Liver (tissue), 9 donors: ENCODE results near the gene CCDC51. TPM values are rescaled to one million over a fixed set of nuclear protein-coding genes. Genes with fewer than 3 reads are reported as not detected.

Experiments
- DNase-seq: peaks from one replicate; pipeline ENCODE4 v3.0.0-alpha.2; 2017; ENCODE audit warnings: low spot score
- H3K27ac ChIP-seq, 2 donors: one replicate each; pipeline ENCODE4 v1.7.0; 2013; ENCODE audit warnings: inconsistent platforms in 2 of 2, low read length in 2 of 2, control low read depth in 1 of 2, low read depth in 1 of 2, mild to moderate bottlenecking in 1 of 2
- H3K27me3 ChIP-seq, 4 donors: one replicate each; pipeline versions ENCODE4 v1.6.1 to v1.7.0; 2013; ENCODE audit warnings: low read length in 3 of 4, inconsistent platforms in 1 of 4, mild to moderate bottlenecking in 1 of 4, moderate library complexity in 1 of 4; ENCODE audit not compliant: control insufficient read depth in 4 of 4, insufficient read depth in 4 of 4
- H3K36me3 ChIP-seq, 4 donors: one replicate each; pipeline versions ENCODE4 v1.6.1 to v1.7.0; 2013; ENCODE audit warnings: low read length in 3 of 4, mild to moderate bottlenecking in 3 of 4, low read depth in 1 of 4, moderate library complexity in 1 of 4; ENCODE audit not compliant: control insufficient read depth in 4 of 4, insufficient read depth in 3 of 4
- H3K4me1 ChIP-seq, 4 donors: one replicate each; pipeline versions ENCODE4 v1.6.1 to v1.7.0; 2013; ENCODE audit warnings: low read length in 3 of 4, mild to moderate bottlenecking in 3 of 4, moderate library complexity in 1 of 4; ENCODE audit not compliant: control insufficient read depth in 4 of 4, insufficient read depth in 4 of 4
- H3K4me3 ChIP-seq, 3 donors: one replicate each; pipeline versions ENCODE4 v1.6.1 to v1.7.0; 2013; ENCODE audit warnings: low read length in 3 of 3, control low read depth in 1 of 3, low read depth in 1 of 3, mild to moderate bottlenecking in 1 of 3
- H3K9ac ChIP-seq, 2 donors: one replicate each; pipeline ENCODE4 v1.7.0; 2013; ENCODE audit warnings: low read length in 2 of 2, mild to moderate bottlenecking in 2 of 2, moderate library complexity in 2 of 2, control low read depth in 1 of 2, low read depth in 1 of 2
- H3K9me3 ChIP-seq, 4 donors: one replicate each; pipeline versions ENCODE4 v1.6.1 to v1.7.0; 2013; ENCODE audit warnings: low read length in 3 of 4; ENCODE audit not compliant: control insufficient read depth in 4 of 4
- CTCF ChIP-seq: fragments of 150-350 bp; IDR thresholded peaks from 2 replicates; pipeline ENCODE4 v1.5.1; 2017; ENCODE audit warnings: improper control_type of control experiment, low read depth, low read length; ENCODE audit not compliant: missing input control
- EGR1 ChIP-seq, 2 donors: IDR thresholded peaks; 2 replicates each; pipeline ENCODE4 v1.6.1; 2016 to 2018; ENCODE audit warnings: antibody characterized with exemption in 2 of 2, low read depth in 2 of 2
- FOXA1 ChIP-seq: IDR thresholded peaks from 2 replicates; pipeline ENCODE4 v1.6.1; 2016; ENCODE audit warnings: antibody characterized with exemption
- FOXA2 ChIP-seq: IDR thresholded peaks from 2 replicates; pipeline ENCODE4 v1.6.1; 2016; ENCODE audit warnings: antibody characterized with exemption
- HNF4A ChIP-seq, 2 donors: conservative IDR thresholded peaks; 2 replicates each; pipeline ENCODE4 v1.6.1; 2016; ENCODE audit warnings: antibody characterized with exemption in 2 of 2, mild to moderate bottlenecking in 2 of 2
- HNF4G ChIP-seq: IDR thresholded peaks from 2 replicates; pipeline ENCODE4 v1.6.1; 2016; ENCODE audit warnings: antibody characterized with exemption
- JUND ChIP-seq, 2 donors: IDR thresholded peaks; 2 replicates each; pipeline ENCODE4 v1.6.1; 2016; ENCODE audit warnings: antibody characterized with exemption in 2 of 2
- MAX ChIP-seq: IDR thresholded peaks from 2 replicates; pipeline ENCODE4 v1.6.1; 2016; ENCODE audit warnings: antibody characterized with exemption
- NR2F2 ChIP-seq: IDR thresholded peaks from 2 replicates; pipeline ENCODE4 v1.6.1; 2016; ENCODE audit warnings: antibody characterized with exemption
- RAD21 ChIP-seq, 2 donors: IDR thresholded peaks; 2 replicates each; pipeline ENCODE4 v1.6.1; 2016; ENCODE audit warnings: antibody characterized with exemption in 2 of 2, mild to moderate bottlenecking in 2 of 2
- REST ChIP-seq: IDR thresholded peaks from 2 replicates; pipeline ENCODE4 v1.6.1; 2016; ENCODE audit warnings: antibody characterized with exemption, mild to moderate bottlenecking
- RXRA ChIP-seq, 2 donors: IDR thresholded peaks; 2 replicates each; pipeline ENCODE4 v1.6.1; 2017 to 2018; ENCODE audit warnings: antibody characterized with exemption in 2 of 2, mild to moderate bottlenecking in 1 of 2
- SP1 ChIP-seq: IDR thresholded peaks from 2 replicates; pipeline ENCODE4 v1.6.1; 2018; ENCODE audit warnings: antibody characterized with exemption, mild to moderate bottlenecking
- TAF1 ChIP-seq: conservative IDR thresholded peaks from 2 replicates; pipeline ENCODE4 v1.6.1; 2016; ENCODE audit warnings: antibody characterized with exemption, mild to moderate bottlenecking
- YY1 ChIP-seq: IDR thresholded peaks from 2 replicates; pipeline ENCODE4 v1.6.1; 2016; ENCODE audit warnings: antibody characterized with exemption, mild to moderate bottlenecking
- WGBS: extraction: QIAGEN DNeasy Blood & Tissue Kit; methylation state at CpG from one replicate; pipeline ENCODE4 v1.1.7; 2013; 5-methylcytosine and 5-hydroxymethylcytosine counted together
- polyA plus RNA-seq, 2 donors: library from polyadenylated mRNA; stranded (reverse) in 1 of 2; unstranded in 1 of 2; fragments of 200-250 nt in 1 of 2; fragments of >200 nt in 1 of 2; fragmentation: Nextera tagmentation in 1 of 2; extraction: Ambion mirVana in 1 of 2; gene quantifications; one replicate each; pipeline versions ENCODE4 v1.2.1 to v1.2.3, GENCODE V29; 2013 to 2015
- total RNA-seq, 2 donors: library from RNA; depleted of rRNA; stranded (reverse); fragments of >200 nt; gene quantifications; one replicate each; pipeline ENCODE4 v1.2.3, GENCODE V29; 2014
- TF ChIP-seq, protein P1 (sequence below): IDR thresholded peaks from 2 replicates; pipeline ENCODE4 v1.6.1; 2016; ENCODE audit warnings: antibody characterized with exemption
- TF ChIP-seq, protein P2 (sequence below): IDR thresholded peaks from 2 replicates; pipeline ENCODE4 v1.6.1; 2016; ENCODE audit warnings: antibody characterized with exemption
- donor health status: healthy.
- donor health status: healthy.
- donor health status: healthy.
- donor health status: healthy.
- donor health status: healthy.

Gene CCDC51
- total and polyA plus RNA-seq, 4 donors = 7.9 to 13.7 (median 11.0) TPM

DNA sequence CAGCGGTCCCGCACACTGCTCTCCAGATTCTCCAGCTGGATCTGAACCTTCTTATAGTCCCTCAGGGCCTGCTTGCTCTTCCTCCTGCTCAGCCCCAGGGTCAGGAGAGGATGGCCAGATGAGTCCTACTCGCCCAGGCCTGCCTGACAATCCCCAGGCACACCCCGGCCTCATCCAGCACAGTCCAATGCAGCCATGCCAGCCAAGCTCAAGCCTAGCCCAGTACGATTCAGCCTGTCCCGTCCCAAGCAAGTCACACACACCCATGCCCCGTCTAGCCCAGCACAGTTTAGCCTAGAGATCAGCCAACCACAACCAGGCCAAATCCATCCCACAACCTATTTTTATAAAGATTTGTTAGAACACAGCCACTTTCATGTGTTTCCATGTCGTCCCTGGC is 26.8 kb downstream of the CCDC51 start:
- WGBS = 84% methylated on average over 8 of the region's 8 CpGs
- Histone ChIP-seq H3K9me3 (no peaks in the 10 kb centered on the region), H3K9ac (no peak overlapping the region), H3K36me3 (peaks cover 37 to 99% (median 55%) of the 10 kb centered on the region in 4 donors), H3K27ac (no peak overlapping the region), H3K27me3 (no peaks in the 10 kb centered on the region), H3K4me3 (no peak overlapping the region), H3K4me1 (no peaks in the 10 kb centered on the region)
- TF ChIP-seq FOXA1 = no peak
- TF ChIP-seq, protein P1, sequence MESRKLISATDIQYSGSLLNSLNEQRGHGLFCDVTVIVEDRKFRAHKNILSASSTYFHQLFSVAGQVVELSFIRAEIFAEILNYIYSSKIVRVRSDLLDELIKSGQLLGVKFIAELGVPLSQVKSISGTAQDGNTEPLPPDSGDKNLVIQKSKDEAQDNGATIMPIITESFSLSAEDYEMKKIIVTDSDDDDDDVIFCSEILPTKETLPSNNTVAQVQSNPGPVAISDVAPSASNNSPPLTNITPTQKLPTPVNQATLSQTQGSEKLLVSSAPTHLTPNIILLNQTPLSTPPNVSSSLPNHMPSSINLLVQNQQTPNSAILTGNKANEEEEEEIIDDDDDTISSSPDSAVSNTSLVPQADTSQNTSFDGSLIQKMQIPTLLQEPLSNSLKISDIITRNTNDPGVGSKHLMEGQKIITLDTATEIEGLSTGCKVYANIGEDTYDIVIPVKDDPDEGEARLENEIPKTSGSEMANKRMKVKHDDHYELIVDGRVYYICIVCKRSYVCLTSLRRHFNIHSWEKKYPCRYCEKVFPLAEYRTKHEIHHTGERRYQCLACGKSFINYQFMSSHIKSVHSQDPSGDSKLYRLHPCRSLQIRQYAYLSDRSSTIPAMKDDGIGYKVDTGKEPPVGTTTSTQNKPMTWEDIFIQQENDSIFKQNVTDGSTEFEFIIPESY = no peak
- TF ChIP-seq, protein P2, sequence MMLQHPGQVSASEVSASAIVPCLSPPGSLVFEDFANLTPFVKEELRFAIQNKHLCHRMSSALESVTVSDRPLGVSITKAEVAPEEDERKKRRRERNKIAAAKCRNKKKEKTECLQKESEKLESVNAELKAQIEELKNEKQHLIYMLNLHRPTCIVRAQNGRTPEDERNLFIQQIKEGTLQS = no peak
- no peak for TF ChIP-seq MAX
- no peak for TF ChIP-seq CTCF
- TF ChIP-seq NR2F2 = no peak
- no peak for TF ChIP-seq JUND (IDR thresholded peaks at IDR 0.05)
- no peak for TF ChIP-seq TAF1
- no peak for TF ChIP-seq EGR1 (IDR thresholded peaks at IDR 0.05; ENCODE audit: low read depth in 2 of 2)
- no peak for TF ChIP-seq RXRA (IDR thresholded peaks at IDR 0.05)
- TF ChIP-seq FOXA2 = no peak
- no peak for TF ChIP-seq SP1
- TF ChIP-seq HNF4A (conservative IDR thresholded peaks at IDR 0.05) = no peak
- TF ChIP-seq REST = no peak
- no peak for TF ChIP-seq YY1
- no peak for TF ChIP-seq HNF4G
- DNase-seq = no peak

- Histone ChIP-seq H3K36me3 (peaks cover 37 to 98% (median 53%) of the 10 kb centered on the region in 4 donors), H3K9ac (no peak overlapping the region), H3K4me1 (no peaks in the 10 kb centered on the region), H3K4me3 (no peak overlapping the region), H3K9me3 (no peaks in the 10 kb centered on the region), H3K27ac (no peak overlapping the region), H3K27me3 (no peaks in the 10 kb centered on the region)
- no peak for DNase-seq
- WGBS = 93% methylated on average over 19 of the region's 19 CpGs
- TF ChIP-seq EGR1 (IDR thresholded peaks at IDR 0.05; ENCODE audit: low read depth in 2 of 2) (no peak), REST (no peak), CTCF (no peak), RAD21 (IDR thresholded peaks at IDR 0.05) (no peak), NR2F2 (no peak), YY1 (no peak), RXRA (IDR thresholded peaks at IDR 0.05) (no peak), MAX (no peak), SP1 (no peak), TAF1 (no peak), FOXA2 (no peak)
Observed at GRCh38 chr3:48412375-48413001, 27.4 kb downstream of the CCDC51 start.
